Activated T-cell treated with anti-CD3 and anti-CD28 coated beads, Interleukin-2, amount 50 U/mL, for 1 hour (primary cell): ENCODE results near the gene PRR14L.

Experiments
- DNase-seq: peaks from one replicate; pipeline ENCODE4 v3.0.0-alpha.2; 2020

The PRR14L gene

DNA sequence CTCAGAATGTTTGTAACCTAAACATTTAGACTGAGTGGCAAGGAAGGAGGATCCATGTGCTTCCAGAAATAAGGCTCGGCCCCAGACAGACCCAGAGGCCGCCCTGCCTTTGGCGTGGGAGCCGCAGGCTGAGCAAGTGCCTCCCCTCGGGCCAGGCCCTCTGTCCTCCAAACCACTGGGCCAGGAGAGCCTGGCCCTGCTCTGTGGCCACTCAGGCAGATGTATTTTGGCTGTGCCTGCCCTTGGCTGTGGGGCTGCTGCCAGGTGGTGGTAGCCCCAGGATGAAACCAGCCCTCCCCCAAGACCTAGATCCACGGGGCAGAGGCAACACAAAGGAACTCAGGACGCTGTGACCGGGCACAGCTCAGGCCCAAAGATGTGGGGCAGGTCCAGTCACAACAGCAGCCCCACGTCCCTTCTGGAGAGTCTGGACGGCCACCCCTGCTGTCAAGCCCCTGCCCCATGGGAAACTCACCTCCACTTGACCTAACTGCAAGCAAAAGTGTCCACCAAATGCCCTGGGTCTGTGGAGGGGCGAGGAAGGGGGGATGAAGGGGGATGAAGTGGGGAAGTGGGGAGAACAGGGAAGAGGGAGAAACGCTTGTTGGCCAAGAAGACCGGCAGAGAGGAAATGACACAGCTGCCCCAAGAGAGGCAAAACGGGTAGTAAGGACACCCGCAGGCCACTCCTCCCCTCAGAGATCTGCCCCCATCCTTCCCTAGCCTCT is 111.9 kb downstream of the PRR14L start:
- DNase-seq, result no peak

DNA sequence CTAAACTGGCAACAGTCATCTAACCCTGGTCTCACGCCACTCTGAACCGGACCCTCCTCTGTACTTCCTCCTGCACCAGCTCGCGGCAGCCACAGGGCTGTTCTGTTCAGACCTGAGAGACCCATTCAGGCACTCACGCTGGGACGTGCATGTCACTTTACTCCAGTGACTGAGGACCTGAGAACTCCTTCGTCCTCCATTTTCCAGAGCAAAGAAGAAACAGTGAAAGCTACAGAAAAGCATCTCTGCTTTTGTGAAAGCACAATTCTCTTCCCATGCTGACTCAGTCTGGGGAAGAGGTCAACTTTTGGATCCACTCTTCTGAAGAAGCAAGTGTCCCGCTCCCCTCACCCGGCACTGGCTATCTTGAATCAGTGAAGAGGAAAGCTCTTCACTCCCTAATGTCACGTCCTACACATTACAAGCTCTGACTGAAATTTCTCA is 112.5 kb downstream of the PRR14L start:
- DNase-seq, result no peak

DNA sequence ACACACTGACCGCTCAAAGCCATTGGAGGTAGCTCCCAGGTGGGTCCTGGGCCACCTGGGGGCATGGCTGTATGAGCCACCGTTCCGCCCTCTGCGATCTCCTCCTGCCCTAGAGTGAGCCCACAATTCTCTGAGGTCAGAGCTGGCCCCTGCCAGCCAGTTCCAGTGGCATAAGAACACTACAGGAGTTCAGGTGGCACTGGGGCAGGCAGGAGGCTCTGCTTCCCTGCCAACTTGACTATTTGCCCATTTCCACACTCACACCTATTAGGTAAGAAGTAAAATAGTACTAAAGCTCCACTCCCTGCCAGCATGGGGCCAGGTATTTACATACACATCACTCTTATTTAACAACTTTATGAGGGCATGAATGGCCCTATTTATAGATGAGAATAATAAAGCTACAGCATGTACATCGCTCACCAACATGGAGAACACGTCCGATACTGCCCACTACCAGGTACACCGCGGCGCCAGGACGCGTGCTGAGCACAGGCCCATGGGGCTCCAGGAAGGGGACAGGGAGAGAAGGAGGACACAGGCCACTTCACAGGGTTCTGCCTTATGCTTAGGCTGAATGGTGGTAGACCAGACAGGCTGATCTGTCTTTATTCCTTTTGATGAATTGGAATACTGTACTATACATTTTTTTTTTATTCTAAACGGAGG is 114.2 kb downstream of the PRR14L start:
- no peak for DNase-seq

DNA sequence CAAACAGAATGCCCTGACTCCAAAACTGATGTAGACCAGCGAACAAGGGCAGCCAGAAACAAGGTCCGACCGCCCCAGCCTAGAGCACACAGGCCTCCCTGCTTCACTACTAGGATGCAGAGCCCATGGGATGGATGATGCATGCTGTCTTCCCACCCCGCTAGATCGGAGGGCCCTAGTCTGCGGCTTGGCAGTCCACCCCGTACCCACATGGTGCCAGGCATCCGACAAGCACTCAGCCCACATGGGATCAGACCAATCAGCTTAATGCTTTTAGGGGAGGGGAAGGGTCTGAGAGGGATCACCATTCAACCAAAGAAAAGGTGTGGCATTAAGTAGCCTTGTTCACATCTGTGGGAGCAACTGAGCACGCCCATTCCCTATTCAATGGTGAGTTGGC is 118.5 kb downstream of the PRR14L start:
- no peak for DNase-seq
